Stimulated activated CD4-positive, alpha-beta T cell treated with anti-CD3 and anti-CD28 coated beads, Interleukin-12 subunit alpha, Interleukin-12 subunit beta, amount 100 ng/mL, for 48 hours (primary cell): ENCODE data around the gene BLOC1S1.

Experiments used
- DNase-seq, 3 donors: peaks; one replicate each; pipeline ENCODE4 v3.0.0-alpha.2; 2020; ENCODE audit warnings: low read depth in 2 of 3, low spot score in 1 of 3

Gene BLOC1S1

DNA sequence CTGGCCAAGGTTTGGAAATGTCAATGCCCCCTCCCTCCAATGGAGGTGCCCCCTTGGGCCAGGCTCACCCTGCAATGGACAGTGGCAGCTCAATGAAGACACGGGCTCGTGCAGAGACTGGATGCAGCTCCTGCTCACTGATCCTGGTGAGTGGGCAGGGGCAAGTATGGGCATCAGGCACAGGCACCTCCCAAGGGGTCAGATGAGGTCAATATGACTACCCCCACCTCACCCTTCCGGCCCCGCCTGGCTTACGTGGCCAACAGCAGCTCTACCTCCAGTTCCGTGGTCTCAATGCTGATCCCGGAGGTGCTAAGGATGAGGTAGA lies 21.7 kb upstream of the BLOC1S1 start:
- DNase-seq = no peak

DNA sequence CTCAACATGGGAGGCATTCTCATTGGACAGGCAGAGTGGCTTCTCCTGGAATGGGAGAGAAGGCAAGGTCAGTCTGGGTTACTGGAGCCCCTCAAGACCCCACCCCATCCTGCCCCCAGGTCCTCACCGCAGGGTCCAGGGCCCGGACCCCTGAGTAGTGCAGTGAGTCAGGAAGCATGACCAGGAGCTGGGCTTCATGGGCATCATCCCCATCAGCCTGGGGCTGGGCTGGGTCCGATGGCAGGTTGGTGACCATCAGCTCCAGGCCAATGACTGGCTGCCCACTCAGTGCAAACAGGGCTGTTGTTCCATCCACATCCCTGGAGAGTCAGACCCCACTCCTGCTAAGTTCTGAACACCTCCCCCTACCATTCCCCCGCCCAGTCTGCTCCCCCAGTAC lies 21.2 kb upstream of the BLOC1S1 start:
- DNase-seq = no peak

DNA sequence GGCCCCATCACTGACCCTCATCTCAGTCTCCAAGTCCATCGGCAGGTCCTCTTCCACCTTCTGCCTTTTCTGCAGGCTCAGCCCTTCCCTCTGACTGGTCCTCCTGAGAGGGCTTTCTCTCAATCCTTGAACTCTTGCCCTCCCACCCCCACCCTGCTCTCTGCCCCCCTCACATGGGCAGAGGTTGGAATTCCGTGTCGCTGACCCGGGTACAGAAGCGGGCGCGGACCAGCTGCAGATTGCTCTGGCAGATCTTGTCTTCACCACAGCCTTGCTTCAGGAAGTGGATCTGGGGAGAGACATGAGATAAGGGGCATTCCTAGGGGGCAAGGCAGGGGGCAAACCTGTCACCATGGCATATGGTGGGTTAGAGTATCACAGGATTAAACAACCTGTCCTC lies 20.5 kb upstream of the BLOC1S1 start:
- no peak for DNase-seq

DNA sequence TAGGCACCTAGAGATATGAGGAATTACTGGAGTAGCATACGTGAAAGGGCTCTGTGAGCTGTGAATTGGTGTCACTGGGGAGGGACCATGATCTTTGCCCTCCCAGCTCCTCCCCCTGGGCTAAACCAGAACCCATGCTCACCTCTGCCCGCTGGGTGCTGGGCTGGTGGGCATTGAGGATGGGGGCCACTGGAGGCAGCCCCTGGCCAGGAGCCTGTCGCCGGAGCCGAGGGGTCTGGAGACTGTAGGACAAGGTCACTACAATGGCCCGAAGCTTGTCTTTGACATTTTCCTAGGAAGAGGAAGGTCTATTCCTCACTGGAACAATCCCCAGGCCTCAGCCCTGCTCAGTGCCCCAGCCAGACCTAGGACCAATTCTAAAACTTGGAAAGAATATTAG lies 19.7 kb upstream of the BLOC1S1 start:
- DNase-seq = no peak

DNA sequence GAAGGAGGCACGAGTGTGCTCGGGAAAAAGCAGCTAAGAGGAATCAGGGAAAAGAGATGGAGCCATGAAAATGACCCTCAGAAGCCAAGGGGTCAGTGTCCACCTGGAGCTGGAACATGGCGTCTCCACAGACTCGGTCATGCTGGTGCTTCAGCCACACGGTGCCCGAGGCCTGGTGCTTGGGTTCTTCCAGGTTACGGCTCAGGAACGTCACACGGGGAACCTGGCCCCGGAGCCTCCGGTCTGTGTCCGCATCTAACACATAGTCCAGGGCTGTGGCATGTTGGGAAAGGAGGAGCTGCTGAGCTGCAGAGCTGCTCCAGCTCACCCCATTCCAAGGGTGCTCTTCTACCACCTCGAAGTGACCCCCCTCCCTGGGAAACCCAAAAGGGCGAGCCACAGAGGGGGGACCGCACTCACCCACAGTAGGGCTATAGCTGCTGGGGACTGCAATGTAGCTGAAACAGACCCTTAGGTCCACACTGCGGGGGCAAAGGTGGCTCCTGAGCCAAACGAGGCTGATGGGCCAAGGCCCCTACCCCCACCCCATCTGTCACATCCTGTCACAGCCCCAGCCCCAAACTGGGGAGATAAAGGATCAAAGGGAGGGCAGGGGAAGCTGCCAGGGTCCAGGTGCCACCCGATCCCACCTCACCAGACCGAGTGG lies 18.9 kb upstream of the BLOC1S1 start:
- DNase-seq = no peak

DNA sequence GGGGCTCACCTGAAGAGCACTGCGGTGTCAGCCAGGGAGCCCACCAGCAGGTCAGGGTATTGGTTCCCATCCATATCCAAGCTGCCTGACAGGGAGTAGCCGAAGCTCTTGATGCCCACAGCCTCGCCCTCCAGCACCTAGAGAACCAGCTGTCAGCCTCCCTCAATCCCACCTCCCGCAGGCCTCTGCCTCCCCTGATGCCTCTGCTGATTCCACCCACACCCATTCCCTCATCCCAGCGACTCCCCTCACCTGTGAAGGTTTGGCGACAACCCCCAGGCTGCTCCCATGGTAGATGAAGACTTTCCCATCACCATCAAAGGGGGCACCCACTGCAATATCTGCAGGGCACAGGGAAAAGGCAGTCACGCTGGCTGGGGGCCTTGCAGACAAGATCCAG lies 18.2 kb upstream of the BLOC1S1 start:
- no peak for DNase-seq

DNA sequence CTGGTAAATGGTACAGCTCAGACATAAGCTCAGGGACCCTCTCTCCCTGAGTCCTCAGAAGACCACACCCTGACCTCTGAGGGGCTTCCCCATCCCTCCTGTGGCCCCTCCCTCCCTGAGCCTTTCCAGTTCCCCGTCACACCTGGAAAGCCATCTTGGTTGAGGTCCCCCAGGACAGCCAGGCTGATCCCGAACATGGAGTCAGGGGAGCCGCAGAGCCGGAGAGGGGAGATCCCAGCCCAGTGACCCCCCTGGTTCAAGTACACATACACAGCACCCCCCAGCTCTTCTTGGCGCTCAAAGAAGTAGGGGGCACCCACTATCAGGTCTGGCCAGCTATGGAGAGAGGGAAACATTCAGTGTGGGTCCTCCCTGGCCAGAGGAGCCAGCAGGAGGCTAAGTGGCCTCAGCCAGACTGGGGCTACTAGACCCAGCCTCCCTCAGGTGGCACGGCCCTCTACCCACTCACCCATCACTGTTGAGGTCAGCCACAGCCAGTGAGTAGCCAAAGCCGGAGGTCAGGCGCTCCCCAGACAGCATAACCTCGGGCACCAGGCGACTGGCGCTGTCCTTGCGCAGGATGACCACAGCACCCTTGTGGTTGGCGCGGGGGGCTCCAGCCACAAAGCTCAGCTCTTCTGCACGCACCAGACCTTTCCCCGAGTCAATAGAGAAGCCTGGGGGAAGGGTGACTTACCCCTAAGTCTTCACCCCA lies 17.4 kb upstream of the BLOC1S1 start:
- DNase-seq = no peak

DNA sequence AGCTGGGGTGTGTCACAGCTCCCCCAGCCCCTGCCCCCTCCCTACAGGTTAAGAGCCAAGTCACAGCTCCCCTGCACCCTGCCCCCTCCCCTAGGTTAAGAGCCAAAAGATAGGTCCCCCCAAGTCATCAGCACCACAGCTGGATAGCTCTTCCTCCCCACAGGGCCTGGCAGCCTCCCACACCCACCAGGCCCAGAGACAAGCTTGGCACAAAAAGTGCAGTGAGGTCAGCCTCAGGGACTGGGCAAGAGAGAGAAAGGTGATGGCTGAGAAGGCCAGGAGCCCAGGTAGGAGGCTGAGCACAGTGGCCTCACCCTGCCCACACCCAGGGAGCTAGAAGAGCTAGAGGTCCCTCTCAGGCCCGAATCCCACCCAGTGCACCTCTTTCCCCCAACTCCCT lies 16.9 kb upstream of the BLOC1S1 start:
- DNase-seq = no peak

DNA sequence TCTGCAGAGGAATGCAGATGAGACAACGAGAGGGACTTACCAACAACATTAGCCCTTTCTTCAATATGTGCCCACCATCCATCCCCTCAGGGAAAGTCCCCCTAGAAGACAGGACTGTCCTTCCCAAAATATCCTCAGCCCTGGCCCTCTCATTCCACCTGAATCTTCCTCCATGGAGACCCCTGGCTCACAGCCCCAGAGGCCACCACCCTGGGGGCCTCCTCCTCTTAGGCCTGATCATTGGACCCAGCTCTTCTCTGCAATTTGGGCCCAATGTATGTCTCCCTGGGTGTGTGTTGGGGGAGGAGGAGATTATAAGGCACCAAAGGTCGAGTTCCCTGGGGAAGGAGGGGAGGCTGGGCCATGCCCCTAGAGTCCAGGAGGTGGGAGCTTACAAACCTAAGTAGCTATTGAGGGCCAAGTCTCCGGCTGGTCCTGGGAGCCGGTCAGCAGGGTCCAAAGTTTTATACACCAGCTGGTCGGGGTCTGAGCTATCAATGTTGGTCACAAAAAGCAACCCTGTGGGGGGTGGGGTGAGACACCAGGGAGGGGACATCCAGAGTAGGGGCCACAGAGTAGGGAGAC lies 16.3 kb upstream of the BLOC1S1 start:
- DNase-seq = no peak

DNA sequence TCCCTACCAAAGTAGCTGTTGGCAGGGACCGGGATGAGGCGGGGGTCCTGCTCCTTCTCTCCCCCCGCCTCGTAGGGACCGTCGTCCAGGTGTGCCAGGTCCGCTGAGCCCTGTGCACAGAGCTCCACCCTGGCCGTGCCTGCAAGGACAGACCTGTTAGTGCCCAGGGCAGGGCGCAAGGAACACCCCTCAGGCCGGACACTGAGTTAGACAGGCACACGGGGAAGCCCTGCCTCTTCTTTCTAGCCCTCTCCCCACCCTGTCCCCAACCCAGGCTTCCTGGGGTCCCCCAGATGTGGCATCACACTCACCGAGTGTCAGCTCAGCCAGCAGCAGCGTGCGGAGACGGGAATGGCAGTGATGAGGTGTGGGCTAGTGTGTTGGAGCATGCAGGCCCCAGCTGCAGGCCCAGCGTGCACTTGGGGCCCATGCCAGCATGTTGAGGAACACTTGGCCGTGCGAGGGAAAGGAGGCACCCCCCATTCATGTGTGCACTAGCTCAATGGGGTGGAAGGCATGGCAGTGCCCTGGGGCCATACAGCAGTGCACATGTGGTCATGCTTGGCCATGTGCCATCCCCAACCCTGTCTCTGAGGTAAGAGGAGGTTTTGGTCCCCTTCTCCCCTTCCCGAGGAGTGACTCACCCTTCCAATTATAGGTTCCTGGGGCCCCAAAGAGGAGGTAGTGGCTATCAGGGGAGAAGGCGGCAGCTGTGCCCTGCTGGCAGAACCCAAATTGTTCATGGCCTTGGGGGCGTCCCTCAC lies 15.4 kb upstream of the BLOC1S1 start:
- DNase-seq = no peak

DNA sequence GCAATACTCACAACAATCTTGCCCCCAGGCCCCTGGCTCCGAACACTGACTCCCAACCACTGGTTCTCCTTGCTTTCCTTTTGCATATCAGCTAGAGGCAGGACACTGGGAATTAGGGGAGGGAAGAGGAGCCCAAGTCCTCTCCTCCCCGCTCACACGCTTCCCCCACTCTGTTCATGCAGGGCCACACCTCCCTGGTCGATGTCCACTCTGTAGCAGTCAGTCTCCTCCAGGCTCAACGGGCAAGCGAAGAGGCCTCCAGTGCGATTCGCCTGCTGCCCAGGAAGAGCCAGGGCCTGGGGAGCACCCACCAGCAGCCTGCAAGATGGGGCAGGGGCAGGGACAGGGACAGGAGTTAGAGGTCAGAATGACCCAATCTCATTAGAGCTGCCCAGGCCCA lies 13.0 kb upstream of the BLOC1S1 start:
- DNase-seq = no peak

DNA sequence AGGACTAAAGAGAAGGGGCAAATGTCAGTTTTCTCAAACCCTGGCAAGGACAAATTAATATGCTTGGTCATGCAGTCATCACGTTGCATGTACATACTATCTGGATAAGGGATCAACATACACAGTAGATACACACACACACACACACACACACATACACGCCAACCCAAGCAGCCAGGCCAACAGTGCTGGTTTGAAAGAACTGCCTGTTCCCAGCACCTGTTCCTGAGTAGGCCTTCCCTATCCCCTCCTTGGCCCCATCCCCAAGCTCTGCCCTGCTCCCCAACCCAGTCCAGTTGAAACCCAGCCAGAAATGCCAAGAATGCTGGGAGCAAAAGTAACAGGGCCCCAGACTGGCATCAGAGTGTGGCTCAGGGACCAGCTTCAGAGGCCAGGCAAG lies 12.6 kb upstream of the BLOC1S1 start:
- DNase-seq = no peak

DNA sequence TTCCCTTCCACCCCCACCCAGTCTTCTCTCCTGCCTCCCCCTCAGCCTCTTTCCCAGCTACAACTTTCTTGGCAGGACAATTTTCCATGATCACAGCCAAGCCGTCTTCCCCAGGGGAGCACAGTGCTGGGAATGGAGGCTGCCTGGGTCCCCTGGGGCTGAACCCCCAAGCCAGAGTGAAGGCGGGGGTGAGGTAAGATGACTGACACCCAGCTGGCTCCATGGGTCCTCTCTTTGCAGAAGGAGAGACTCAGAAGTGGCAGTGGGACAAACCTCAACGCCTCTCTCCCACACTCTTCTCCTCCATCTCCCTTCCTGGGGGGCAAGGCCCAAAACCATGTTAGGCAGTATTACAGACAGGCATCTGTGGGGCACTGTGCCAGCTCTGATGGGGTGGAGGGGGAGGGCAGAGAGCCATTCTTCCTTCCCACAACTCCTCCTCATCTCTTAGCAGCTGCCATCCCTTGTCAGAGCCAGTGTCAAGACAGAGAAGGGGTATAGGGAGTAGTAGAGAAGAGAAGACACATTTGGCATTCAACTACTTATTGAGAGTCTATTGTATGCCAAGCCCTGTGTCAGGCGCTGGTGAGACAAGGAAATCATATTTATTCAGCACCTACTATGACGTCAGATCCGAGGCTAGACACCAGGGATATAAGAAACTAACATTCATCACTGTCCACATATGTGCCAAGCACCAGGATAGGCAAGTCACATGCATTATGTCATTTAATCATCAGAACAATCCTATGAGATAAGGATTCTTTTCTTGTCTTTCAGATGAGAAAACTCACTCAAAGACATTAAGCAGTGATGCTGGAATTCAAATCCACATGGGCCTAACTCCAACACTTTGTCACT lies 11.7 kb upstream of the BLOC1S1 start:
- DNase-seq = no peak

DNA sequence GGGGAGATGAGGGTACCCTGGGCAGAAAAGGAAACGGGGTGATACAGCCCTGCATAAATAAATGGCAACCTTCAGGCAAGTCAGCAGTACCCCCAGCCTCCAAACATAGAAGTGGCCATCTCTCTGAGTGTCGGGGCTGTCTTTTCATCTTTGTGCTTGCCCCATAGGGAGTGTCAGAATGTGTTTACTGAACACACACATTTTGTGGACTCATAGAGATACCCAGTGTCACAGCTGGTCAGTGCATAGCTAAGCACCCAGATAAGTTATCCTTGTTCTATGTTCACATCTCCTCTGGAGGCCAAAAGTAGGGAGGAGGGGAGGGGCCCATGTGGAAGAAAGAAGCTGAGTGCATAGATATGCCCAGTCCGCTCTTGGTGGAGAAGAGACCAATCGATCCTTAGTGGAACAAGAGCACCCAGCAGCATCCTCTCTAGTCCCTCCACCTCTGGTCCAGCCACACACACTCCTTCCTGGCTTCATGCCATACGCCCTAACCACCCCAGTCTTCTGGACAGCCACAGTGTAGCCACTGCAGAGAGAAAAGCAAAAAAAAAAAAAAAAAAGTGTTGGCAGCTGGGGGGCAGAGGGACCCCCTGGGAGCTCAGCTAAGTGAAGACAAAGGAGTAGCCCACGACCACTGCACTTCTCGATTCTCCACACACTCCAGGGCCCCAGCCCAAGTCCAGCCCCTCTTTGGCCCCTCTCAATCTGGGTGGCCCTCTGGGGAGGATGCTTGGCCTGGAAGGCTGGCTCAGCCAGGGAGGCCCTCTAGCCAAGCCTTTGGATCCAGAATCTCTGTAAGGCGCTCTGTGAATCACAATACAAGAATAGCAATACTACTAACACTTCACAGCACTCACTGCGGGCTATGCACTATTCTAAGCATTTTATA lies 10.8 kb upstream of the BLOC1S1 start:
- DNase-seq = no peak

DNA sequence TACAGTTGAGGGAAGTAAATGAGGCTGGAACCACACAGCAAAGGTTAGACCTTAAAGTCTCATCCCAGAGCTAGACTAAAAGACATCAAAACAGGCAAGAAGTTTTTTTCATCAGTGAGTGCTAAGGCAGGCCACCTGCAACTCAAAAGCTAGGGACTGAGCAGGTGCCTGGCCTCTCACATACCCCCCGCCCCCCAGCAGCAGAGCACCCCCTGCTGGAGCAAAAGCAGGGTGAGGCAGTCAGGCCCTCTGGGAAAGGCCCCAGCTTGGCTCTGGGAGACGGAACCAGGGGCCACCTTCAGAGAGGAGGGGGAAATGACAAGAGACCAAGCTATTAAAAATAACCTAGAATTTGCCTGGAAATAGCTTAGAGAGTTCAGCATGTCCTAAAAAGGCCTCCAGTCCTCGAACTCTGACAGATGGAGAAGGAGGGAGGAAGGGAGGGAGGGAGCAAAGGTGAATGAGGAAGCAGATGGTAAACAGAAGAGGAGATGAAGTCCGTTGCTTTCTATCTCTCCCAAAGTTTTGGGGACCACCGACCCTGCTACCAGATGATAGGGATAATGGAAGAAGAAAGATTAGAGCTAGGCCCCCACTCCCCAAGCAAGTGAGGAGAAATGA lies 10.0 kb upstream of the BLOC1S1 start:
- DNase-seq = no peak

DNA sequence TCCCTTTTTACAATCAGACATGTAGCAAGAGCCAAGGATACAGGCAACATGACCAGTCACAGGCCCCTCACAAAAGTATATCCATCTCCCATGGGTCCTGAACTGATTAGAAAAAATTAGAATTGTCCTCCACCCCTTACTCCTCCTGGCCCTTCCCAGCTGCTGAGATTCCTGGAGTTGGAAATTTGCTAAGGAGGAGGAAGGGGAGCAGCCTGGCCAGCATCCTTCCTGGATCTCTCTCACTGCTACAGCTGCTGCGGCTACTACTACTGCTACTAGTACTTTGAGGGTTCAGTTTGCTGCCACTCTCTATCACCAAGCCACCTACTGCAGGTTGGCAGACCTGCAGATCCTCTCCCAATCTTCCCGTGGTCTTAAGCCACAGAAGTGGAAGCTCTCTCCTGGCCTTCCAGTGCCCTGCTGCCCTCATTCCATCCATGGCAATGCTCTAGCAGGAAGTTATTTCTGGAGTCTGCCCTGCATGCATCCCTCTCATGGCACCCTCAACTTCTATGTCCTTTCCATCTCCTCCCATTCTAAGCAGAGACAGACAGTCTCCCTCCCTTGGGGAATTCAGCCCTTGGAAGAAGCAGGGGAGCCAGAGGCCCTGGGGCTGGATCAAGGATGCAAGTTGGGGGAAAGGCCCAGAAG lies 9.2 kb upstream of the BLOC1S1 start:
- no peak for DNase-seq

DNA sequence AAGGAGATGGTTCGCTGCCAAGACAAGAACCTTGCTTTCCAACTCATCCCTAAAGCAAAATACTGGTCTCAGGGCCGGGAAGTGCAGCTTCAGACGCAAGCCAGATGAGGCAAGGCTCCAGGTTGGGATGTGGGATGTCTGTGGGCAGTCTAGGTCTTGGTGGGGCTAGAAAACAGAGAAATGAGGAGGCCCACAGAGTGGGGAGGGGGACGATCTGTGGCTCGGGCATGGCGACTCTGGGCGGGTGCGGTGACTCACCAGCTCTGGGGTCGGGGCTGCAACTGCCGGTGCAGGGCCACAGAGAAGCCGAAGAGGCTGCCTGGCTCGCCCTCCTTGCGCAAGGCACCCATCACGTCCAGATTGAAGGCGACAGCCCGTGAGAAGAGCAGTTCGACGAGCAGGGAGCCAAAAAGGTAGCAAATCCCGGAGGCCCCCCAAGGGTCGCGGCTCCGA lies 8.6 kb upstream of the BLOC1S1 start:
- DNase-seq = no peak

DNA sequence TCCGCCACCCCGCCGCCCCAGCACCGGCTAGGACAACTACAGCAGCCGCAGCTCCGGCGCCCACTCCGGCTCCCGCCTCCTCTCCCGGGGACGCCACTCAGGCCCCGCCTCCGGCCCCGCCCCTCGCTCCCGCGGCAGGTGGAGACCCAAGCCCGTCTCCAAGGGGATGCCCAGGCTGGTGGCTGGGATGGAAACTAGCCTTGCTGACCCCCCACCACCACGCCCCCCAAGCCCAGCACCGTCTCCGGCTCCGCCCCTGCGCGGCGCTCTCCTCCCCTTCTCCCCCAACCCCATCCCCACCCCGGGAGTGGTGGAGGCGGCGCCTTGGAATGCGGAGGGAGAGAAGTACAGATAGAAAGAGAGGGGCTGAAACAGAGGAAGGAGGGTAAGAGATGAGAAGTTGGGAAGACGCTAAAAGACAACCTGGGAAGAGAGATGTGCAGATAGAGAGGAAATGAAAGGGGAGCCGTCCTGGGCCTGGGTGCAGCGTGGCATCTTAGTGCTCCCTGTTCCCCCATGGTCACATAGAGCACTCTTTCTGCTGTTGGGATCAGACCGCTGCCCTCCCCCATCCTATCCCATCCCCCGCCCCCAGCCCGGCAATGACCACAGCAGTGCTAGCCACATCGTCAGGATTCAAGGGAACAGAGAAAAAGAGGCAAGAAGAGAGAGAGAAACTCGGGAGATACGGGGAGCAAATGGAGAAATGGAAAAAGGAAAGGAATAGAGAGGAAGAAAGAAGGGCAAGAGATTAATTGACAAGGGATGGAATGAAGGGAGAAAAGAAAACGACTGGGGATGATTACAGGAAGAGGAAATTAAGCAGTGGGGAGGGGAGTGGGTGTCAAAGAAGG lies 7.8 kb upstream of the BLOC1S1 start, which contains the start of gene ITGA7:
TSS of gene ITGA7 (minus strand) at position 64 of the 854 bp plus-strand sequence. CDS start 222 bp downstream, outside the sequence.
- peak in 1 of 3 donors; percentile 65 for DNase-seq
